Left renal cortex interstitium (tissue), 4 donors: ENCODE data around the gene COL5A3. TPM values are rescaled to one million over a fixed set of nuclear protein-coding genes. Genes with fewer than 3 reads are reported as not detected.
A peak's percentile ranks its signal among the peaks of the same experiment; 100 is the strongest.
"Not testable (repeated sequence)": the region's sequence is repeated elsewhere in the genome, so short reads cannot be mapped to it uniquely, and the experiment has no call there.

Source experiments
- DNase-seq, 4 donors: peaks; one replicate each; pipeline ENCODE4 v3.0.0-alpha.2; 2013; ENCODE audit warnings: low read depth in 4 of 4, low spot score in 2 of 4, missing footprints in 1 of 4
- polyA plus RNA-seq, 4 donors: library from polyadenylated mRNA; unstranded; fragments of 120-200 nt; gene quantifications; one replicate each; pipeline ENCODE4 v1.2.1, GENCODE V29; 2013; ENCODE audit not compliant: insufficient read length in 4 of 4

The COL5A3 gene
- polyA plus RNA-seq, 4 donors = 0.78 to 1.6 (median 1.3) TPM

GRCh38 chr19:9941671-9942070 lies 68.6 kb downstream of the COL5A3 start:
- DNase-seq = no peak

GRCh38 chr19:9941231-9941630 lies 69.1 kb downstream of the COL5A3 start:
- no peak for DNase-seq

GRCh38 chr19:9940778-9941177 lies 69.5 kb downstream of the COL5A3 start:
- no peak for DNase-seq

GRCh38 chr19:9939301-9939913 lies 70.9 kb downstream of the COL5A3 start:
- no peak for DNase-seq

- no peak for DNase-seq
These were observed 73.3 kb downstream of the COL5A3 start for GRCh38 chr19:9937001-9937411.

- no peak for DNase-seq
These were observed 73.8 kb downstream of the COL5A3 start, which contains the start of gene OLFM2 for GRCh38 chr19:9936326-9937000. TSS of gene OLFM2 (minus strand) at chr19:9936515. CDS start at chr19:9936366, 149 bp downstream.

GRCh38 chr19:9935506-9936325 lies 74.6 kb downstream of the COL5A3 start:
- no peak for DNase-seq

GRCh38 chr19:9934132-9934950 lies 76.0 kb downstream of the COL5A3 start:
- no peak for DNase-seq

- no peak for DNase-seq
These were observed 77.5 kb downstream of the COL5A3 start for GRCh38 chr19:9932835-9933234.

GRCh38 chr19:9931629-9932028 lies 78.7 kb downstream of the COL5A3 start:
- DNase-seq = no peak

GRCh38 chr19:9923440-9923839 lies 86.9 kb downstream of the COL5A3 start:
- no peak for DNase-seq

- DNase-seq = not testable (repeated sequence)
These were observed 87.4 kb downstream of the COL5A3 start for GRCh38 chr19:9922782-9923379.

GRCh38 chr19:9917321-9917720 lies 93.0 kb downstream of the COL5A3 start:
- DNase-seq = no peak

GRCh38 chr19:9916719-9917118 lies 93.6 kb downstream of the COL5A3 start:
- no peak for DNase-seq

- peak in 1 of 4 donors; percentile 53 for DNase-seq
These were observed 95.7 kb downstream of the COL5A3 start for GRCh38 chr19:9914315-9915207.

- DNase-seq = no peak
These were observed 96.3 kb downstream of the COL5A3 start for GRCh38 chr19:9914001-9914314.

GRCh38 chr19:9913237-9914000 lies 96.9 kb downstream of the COL5A3 start:
- no peak for DNase-seq

- no peak for DNase-seq
These were observed 97.6 kb downstream of the COL5A3 start for GRCh38 chr19:9912551-9913236.
